HG03025 (cell line): ENCODE measurements around the gene ENTPD2.
A peak's percentile ranks its signal among the peaks of the same experiment; 100 is the strongest.

Experiments used
- ATAC-seq: cut with Tn5 transposase; IDR thresholded peaks from one replicate; pipeline ENCODE4 v1.9.1; 2021; ENCODE audit warnings: mild to moderate bottlenecking, moderate library complexity; ENCODE audit not compliant: unreplicated experiment, low FRiP score

ENTPD2 gene

DNA sequence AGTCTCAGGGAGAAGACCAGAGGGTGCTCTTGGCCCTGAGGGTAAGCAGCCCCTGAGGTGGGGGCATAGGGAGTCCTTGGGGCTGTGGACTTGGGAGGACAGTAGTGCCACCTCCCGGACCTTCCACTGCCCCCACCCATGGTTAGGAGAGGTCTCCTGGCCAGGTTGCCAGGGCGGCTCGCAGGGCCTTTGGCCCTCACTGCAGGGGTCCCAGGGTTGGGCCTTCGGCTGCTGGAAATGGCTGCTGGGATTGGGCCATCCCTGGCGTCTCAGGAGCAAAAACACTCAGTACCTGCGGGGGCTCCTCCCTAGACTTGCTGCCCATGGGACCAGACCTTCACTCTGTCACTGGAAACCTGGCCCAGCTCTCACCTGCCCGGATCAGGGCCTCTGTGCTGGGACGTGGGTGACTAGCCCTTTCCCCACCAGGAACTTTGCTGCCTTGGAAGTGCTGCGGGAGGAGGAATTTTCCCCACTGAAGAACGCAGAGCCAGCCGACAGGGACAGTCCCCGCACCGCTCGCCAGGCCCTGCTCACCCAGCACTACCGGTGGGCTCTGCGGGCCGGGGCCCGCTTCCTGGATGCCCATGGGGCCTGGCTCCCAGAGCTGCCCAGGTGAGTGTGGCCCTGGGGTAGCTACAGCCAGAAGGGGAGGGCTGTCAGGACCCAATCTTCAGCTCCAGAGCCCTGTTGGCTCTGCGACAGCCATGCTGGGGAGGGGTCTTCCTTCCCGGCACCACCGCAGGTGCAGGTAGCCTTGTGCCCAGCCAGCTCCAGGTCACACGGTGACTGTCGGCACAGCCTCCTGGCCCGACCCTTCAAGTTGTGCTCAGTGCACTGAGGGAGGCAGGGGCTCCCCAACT is 26.6 kb upstream of the ENTPD2 start:
- ATAC-seq: no peak

DNA sequence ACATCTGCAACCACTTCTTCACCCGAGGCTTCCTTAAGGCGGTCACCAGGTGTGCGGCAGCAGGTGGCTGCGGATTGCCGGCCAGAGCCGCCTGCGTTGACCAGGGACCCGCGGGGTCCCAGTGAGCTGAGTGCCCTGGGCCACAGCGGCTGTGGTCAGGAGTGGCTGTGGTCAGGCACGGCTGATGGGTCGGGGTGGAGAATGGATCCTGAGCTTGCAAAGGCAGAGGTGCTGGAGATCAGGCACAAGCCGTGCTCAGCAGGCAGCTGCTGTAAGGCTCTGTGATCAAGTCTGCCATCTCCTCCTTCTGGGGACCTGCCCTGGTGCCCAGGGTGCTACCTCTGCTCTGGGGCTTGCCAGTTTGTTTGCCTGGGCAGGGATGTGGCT is 25.5 kb upstream of the ENTPD2 start:
- no peak for ATAC-seq

DNA sequence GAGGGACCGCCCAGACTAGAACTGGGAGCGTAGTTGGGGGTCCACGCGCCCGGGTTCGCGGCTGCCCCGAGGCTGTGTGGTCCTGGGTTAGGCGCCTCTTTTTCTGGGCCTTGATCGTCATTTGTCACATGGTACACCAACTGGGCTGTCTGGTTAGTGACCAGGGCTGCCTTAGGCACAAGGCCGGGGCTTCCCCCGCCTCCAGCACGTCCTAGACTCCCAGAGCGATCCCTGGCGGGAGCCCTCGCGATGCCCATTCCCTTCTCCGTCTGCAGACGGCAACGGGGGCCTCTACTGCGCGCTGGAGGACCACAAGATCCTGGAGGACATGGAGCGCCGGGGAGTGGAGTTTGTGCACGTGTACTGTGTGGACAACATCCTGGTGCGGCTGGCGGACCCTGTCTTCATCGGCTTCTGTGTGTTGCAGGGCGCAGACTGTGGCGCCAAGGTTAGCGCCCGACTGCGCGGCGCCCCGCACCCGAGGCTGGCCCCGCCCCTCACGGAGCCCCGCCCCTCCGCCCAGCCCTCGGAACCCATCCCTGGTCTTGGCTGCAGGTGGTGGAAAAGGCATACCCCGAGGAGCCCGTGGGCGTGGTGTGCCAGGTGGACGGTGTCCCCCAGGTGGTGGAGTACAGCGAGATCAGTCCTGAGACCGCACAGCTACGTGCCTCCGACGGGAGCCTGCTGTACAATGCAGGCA is 25.0 kb upstream of the ENTPD2 start:
- ATAC-seq: no peak

DNA sequence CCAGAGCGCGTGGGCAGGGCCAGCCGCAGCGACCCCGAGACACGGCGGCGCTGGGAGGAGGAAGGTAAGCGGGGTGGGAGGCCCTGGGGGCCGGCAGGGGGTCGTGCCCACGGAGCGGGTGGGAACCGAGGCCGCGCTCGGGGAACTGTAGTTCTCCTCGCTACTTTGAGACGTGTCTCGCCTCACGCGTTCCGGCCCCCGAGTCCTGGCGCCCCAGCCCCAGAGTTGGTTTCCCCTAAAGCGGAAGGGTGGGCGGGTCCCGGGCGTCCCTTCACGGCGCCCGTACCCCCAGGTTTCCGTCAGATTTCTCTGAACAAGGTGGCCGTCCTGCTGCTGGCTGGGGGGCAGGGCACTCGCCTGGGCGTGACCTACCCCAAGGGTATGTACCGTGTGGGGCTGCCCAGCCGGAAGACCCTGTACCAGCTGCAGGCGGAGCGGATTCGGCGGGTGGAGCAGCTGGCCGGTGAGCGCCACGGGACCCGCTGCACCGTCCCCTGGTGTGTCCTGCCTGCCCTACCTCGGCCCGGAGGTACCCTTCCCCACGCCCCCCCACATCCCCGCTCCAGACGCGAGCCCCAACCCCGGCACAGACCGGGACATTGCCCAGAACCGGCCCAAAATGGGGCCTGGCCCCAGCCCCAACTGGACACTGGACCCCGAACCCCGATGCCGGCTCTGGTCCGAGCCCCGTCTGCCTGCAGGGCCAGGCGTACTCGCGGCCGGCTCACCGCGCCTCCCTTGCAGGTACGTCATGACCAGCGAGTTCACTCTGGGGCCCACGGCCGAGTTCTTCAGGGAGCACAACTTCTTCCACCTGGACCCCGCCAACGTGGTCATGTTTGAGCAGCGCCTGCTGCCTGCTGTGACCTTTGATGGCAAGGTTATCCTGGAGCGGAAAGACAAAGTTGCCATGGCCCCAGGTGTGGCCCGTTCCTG is 24.2 kb upstream of the ENTPD2 start:
- ATAC-seq: peak; percentile 12

DNA sequence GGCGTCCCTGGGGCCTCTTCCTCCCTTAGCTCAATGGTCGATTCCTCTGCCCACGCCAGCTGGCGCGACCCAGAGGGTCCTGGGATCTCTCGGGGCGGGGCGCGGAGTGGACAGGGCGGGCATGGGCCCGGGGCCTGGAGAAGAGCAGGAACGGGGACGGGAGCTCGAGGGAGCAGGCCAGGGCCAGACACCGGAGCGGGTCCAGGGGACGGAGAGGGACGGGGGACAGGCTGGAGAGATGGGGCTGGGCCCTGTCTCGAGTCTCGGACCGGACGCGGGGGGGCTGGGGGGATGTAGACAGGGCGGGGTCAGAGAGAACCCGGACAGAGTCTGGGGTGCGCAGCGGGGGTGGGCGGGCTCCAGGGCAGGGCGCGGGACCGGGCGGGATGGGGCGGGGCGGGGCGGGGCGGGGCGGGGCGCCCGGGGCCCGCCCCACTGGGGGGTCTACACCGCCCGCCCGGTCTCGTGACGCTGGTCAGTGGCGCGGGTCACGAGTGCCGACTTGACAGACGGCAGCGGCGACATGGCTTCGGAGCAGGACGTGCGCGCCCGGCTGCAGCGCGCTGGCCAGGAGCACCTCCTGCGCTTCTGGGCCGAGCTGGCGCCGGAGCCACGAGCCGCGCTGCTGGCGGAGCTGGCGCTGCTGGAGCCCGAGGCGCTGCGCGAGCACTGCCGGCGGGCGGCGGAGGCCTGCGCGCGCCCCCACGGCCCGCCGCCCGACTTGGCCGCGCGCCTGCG is 23.3 kb upstream of the ENTPD2 start, which contains the start of gene UAP1L1:
Gene UAP1L1, plus strand, starts transcription at position 508 of the 738 bp plus-strand sequence. Its CDS starts 16 bp downstream, at position 524.
- peak; percentile 41 for ATAC-seq

DNA sequence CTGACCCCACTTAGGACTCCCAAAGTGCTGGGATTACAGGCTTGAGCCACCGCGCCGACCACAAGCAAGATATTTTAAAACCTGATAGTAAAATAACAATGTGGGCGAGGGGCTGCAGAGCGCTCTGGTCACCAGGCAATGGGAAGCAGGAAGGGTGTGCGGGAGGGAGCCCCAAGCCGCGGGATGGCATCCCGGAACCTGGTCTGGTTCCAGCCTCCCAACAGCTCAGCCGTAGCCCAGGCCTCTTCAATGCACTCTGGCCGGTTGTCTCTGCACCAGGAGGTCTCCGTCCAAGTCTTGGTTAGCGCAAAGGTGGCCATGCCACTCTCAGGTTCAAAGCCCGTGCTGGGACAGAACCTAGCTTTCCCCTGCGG is 22.8 kb upstream of the ENTPD2 start:
- ATAC-seq: no peak

DNA sequence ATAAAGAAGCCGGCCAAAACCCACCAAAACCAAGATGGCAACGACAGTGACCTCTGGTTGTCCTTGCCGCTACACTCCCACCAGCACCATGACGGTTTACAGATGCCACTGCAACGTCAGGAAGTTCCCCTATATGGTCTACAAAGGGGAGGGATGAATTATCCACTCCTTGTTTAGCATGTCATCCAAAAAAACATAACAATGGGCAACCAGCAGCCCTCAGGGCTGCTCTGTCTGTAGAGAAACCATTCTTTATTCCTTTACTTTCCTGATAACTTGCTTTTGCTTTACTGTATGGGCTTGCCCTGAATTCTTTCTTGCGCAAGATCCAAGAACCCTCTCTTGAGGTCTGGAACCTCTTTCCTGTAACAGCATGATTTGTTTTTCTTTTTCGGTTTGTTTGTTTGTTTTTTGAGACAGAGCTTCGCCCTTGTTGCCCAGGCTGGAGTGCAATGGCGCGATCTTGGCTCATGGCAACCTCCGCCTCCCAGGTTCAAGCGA is 21.5 kb upstream of the ENTPD2 start:
- ATAC-seq: no peak

DNA sequence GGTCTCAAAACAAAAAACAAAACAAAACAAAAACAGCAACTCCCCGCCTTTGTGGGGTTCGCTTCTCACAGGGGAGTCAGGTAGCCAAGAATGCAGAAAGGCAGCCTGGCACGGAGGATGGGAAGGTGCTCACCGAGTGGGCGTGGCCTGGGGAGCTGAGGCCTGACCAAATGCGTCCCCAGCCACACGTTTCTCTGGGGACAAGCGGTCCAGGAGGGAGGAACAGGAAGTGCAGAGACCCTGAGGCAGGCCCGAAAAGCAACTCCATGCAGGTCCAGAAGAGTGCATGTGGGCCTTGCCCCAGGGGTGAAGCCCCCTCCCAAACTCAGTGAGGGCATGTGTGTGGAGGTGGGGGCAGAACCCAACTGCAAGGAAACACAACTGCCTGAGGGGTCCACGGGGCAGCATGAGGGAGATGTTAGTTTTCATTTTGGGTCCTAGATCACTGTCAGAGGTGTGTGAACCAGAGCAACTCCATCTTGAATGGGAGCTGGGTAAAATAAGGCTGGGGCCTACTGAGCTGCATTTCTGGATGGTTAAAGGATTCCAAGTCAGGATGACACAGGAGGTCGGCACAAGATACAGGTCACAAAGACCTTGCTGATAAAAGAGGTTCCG is 20.9 kb upstream of the ENTPD2 start:
- no peak for ATAC-seq

DNA sequence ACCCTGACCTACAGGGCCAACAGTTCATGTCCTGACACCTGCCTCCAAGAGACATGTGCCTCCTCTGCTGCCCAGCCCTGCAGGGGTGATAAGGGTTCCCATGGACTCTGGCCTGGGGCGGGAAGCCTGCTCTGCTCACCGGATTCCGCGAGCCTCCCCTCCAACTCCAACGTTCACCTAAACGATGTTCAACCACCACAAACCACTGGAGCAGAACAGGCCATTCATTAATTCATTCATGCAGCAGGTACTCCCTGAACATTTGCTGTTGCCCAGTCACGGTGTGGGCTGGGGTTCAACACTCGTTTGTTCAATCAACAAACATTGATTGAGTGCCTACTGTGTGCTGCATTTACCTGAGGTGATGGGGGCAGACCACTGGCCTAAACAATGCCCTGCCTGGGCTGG is 20.1 kb upstream of the ENTPD2 start:
- ATAC-seq: no peak

DNA sequence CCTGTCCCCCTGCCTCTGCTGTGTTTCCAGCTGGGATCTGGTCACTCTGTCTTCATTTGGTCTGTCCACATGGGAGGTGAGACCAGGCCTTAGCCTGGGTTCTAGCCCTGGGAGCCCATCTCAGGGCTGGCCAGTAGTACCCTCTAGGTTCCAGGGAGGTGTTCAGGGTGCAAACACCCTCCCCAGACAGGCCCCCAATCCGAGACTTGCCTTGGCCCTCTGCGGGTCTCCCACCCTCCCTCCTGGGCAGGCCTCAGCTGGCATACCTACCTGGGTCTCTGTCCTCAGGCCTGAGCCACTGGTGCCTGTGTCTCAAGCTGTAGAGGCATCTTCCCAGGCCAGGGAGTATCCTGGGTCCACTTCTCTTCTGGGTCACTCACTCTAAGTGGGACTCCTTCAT is 17.4 kb upstream of the ENTPD2 start:
- no peak for ATAC-seq

DNA sequence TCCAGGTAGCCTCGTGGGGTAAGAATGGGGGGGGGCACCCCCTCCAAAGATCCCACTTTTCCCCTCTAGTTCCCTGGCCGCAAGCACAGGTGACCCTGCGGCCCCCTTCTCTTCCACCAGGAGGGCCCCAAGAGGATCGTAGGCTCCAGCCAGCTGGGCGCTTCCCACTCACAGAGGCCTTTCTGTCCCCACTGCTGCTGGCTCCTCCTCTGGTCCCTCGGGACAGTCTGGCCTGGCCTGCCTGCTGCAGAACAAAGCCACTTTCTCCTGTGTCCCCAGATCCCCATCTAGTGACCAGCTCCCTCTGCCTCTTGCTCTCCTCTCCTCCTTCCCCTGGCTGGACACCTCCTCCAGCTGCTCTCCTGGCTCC is 17.0 kb upstream of the ENTPD2 start:
- no peak for ATAC-seq

DNA sequence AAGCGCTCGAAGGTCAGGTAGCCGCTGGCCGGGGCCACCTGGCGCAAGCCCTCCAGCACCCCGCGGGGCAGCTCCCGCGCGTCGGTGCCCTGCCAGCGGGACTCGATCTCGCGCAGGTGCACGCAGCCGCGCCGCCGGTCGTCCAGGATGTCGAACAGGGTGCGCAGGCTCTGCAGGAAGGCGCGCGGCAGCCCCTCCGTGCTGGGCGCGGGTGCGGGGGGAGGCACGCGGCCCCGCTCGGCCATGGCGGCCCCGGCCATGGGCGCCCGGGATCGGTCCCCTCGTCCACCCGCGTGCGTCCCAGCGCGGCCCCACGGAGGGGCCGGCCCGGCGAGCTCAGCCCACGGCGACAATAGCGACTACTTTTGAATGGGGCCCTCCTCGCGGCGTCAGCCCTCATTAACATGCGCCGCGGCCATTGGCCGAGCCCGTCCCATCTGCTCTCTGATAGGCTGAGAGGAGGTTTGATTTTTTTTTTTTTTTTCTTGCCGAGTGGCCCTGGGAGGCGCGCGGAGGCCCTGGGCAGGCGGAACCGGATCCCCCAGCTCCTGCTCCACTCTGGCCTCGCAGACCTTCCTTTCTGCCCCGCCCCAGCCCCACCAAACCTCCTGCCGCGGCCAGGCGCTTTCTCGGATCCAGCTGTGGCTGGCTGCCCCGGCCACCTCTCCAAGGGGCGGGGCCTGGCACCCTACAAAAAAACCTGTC is 16.5 kb upstream of the ENTPD2 start, which contains the start of gene SAPCD2:
Gene SAPCD2, minus strand, starts transcription at position 357 of the 705 bp plus-strand sequence. Its CDS starts 97 bp downstream, at position 260.
- peak; percentile 50 for ATAC-seq

DNA sequence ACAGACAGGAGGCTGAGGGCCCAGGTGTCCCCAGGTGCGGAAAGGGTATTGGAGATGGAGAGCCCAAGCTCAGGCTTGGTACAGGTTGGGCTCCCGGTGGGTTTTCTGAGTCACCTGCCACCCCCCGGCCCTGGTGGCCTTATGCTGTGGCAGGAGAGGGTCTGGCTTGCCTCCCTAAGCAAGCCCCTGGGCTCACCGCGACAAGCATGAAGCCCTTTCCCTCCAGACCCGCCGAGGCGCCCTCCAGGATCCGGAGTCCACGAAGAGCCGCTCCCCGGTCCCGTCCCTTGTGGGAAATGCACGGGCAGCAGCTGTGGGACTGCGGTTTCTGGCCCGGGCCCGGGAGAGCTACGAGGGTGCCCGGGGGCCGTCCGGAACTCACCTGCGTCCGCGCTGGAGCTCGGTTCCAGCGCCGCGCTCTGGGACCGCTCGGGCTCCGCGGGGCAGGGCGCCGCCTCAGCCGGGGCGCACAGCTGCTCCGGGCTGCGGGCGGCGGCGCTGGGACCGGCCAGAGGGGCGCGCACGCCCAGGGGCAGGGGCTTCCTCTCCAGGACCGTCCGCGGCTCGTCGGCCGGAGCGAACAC is 15.7 kb upstream of the ENTPD2 start:
- no peak for ATAC-seq

DNA sequence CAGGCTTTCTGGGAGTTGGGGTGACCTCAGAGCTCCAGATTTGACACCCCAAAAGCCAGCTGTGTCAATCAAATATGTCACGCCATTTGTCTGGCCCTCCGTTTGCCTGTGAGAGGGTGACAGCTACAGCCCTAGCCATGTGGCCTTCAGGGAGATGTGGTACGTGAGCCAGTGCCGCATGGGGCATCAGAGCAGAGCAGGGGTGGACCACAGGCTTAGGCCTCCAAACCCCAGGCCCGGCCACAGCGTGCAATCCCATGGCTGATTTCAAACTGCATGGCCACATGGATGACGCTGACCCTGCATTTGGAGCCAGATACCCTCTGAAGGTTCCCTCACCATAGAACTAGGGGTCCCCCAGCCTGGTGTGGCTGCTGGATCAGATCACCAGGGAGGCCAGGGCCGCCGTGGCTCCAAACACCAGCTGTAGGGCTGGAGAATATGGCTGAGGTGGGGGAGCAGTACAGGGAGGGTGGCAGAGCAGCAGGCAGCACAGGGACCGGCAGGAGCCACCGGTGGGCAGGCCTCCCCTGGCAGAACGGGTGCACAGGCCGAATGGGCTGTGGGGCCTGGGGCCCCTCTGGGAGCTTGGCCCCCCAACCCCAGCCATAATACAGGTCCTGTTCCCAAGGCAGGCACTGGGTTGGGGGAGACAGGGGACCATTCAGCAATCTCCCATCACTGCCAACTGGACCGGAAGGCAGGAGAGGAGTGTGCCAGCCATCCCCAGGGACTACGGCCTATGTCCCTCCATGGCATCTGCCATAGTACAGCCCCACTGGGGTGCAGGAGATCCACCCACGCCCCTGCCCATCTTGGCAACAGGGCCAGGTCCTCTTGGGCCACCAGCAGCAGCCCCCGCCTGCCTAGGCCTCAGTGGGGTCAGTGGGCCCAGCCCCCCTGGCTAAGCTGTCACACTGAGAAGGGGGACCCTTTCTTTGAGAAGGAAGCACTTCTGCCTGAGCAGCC is 15.0 kb upstream of the ENTPD2 start:
- ATAC-seq: no peak

DNA sequence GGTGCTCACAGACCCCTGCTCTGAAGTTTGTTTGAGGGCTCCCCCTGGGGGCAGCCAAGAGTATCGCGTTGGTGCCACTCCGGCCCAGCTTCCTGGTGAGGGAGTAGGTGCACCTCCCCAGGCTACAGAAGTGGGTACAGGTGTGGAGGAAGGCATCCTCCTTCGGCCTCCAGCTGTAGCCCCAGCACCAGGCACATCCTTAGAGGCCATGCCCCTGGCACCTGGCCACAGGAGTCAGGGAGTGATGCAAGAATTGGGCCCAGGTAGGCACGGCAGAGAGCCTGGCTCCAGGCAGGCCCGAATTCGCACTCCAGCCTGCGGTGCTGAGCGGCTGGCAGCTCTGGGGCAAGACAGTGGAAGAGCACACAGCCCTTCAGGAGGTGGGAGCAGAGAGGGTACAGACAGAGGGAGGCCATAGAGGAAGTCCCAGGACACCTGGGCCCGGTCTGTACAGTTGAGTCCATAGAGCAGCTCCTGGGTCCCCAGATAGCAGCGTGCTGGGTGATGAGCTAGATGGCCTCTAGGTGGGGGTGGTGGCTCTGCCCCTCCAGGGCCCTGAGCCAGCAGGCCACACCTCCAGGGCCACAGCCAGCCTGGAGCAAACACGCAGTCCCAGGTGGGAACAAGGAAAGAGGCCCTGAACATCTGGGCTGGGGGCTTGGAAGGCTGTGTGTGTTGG is 14.1 kb upstream of the ENTPD2 start:
- no peak for ATAC-seq

DNA sequence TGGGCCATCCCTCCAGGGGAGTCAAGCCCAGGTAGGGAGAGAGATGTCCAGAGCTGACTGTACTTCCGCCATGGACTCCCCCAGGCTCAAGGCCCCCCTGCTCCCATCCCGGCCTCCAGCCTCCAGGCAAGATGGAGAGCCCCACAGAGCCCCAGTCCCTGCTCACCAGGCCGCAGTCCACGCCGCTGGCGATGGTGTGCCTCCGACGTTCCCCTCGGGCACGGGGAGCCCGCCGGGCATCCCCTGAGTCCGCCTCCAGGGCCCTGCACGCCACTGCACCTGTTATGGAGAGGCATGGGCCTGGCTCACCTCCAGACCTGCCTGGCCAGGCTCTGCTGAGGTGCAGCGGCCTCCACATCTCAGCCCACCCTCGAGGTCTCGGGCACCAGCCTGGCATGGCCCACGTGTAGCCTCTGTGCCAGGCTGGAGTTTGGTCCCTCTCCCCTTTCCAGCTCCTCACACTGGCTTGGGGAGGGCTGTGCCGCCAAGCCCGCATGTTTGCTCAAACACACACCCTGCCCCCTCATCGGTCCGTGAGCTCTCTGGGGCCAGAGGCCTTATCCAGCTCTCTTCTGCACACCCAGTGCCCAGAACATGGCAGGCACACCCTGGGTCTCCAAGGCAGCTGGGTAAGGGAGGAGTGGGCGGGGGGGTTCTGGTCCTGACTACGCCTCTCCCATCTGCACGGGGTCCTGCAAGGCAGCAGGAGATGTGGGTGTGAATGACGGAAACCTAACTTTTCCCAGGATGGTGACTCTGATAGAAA is 12.4 kb upstream of the ENTPD2 start:
- ATAC-seq: no peak
